Measurements from ENCODE around the gene CDH13.

The CDH13 gene

GRCh38 chr16:83211711-83212110, 584.9 kb downstream of the CDH13 start:
- in situ Hi-C loops (cut with MboI; ENCODE audit: low sequenced_read_pairs): loop anchor here (25.0 kb wide), 1 partner anchor 949 kb away; no protein-coding TSS in a partner anchor

- in situ Hi-C loops (cut with MboI; ENCODE audit: low sequenced_read_pairs): loop anchor here (25.0 kb wide), 1 partner anchor 950 kb away; no protein-coding TSS in a partner anchor
Measured at GRCh38 chr16:83212301-83212841, 585.6 kb downstream of the CDH13 start.

- in situ Hi-C loops (cut with MboI; ENCODE audit: low sequenced_read_pairs): loop anchor here (25.0 kb wide), 1 partner anchor 952 kb away; no protein-coding TSS in a partner anchor
Measured at GRCh38 chr16:83214671-83215070, 587.9 kb downstream of the CDH13 start.

GRCh38 chr16:83215406-83216001, 588.7 kb downstream of the CDH13 start:
- in situ Hi-C loops (cut with MboI; ENCODE audit: low sequenced_read_pairs): loop anchor here (25.0 kb wide), 1 partner anchor 953 kb away; no protein-coding TSS in a partner anchor

- in situ Hi-C loops (cut with MboI; ENCODE audit: low sequenced_read_pairs): loop anchor here (25.0 kb wide), 1 partner anchor 957 kb away; no protein-coding TSS in a partner anchor
Measured at GRCh38 chr16:83219285-83219684, 592.5 kb downstream of the CDH13 start.

- in situ Hi-C loops (cut with MboI; ENCODE audit: low sequenced_read_pairs): loop anchor here (25.0 kb wide), 1 partner anchor 958 kb away; no protein-coding TSS in a partner anchor
Measured at GRCh38 chr16:83220066-83220465, 593.3 kb downstream of the CDH13 start.

GRCh38 chr16:83224642-83225041, 597.9 kb downstream of the CDH13 start:
- in situ Hi-C loops (cut with MboI; ENCODE audit: low sequenced_read_pairs): loop anchor here (25.0 kb wide), 1 partner anchor 962 kb away; no protein-coding TSS in a partner anchor

- in situ Hi-C loops (cut with MboI; ENCODE audit: low sequenced_read_pairs): no loop called here
Measured at GRCh38 chr16:83227336-83227735, 600.6 kb downstream of the CDH13 start.

GRCh38 chr16:83231729-83232128, 605.0 kb downstream of the CDH13 start:
- in situ Hi-C loops (cut with MboI; ENCODE audit: low sequenced_read_pairs): no loop called here

- in situ Hi-C loops (cut with MboI; ENCODE audit: low sequenced_read_pairs): no loop called here
Measured at GRCh38 chr16:83233153-83233552, 606.4 kb downstream of the CDH13 start.

GRCh38 chr16:83238949-83239691, 612.4 kb downstream of the CDH13 start:
- in situ Hi-C loops (cut with MboI; ENCODE audit: low sequenced_read_pairs): no loop called here

- in situ Hi-C loops (cut with MboI; ENCODE audit: low sequenced_read_pairs): no loop called here
Measured at GRCh38 chr16:83244057-83244456, 617.3 kb downstream of the CDH13 start.

GRCh38 chr16:83245061-83245460, 618.3 kb downstream of the CDH13 start:
- in situ Hi-C loops (cut with MboI; ENCODE audit: low sequenced_read_pairs): no loop called here

GRCh38 chr16:83247767-83248372, 621.1 kb downstream of the CDH13 start:
- in situ Hi-C loops (cut with MboI; ENCODE audit: low sequenced_read_pairs): no loop called here

GRCh38 chr16:83248735-83249463, 622.1 kb downstream of the CDH13 start:
- in situ Hi-C loops (cut with MboI; ENCODE audit: low sequenced_read_pairs): no loop called here

- in situ Hi-C loops (cut with MboI; ENCODE audit: low sequenced_read_pairs): no loop called here
Measured at GRCh38 chr16:83253521-83253920, 626.8 kb downstream of the CDH13 start.

- in situ Hi-C loops (cut with MboI; ENCODE audit: low sequenced_read_pairs): no loop called here
Measured at GRCh38 chr16:83258366-83258928, 631.7 kb downstream of the CDH13 start.

- in situ Hi-C loops (cut with MboI; ENCODE audit: low sequenced_read_pairs): no loop called here
Measured at GRCh38 chr16:83266848-83267553, 640.2 kb downstream of the CDH13 start.

GRCh38 chr16:83268169-83268568, 641.4 kb downstream of the CDH13 start:
- in situ Hi-C loops (cut with MboI; ENCODE audit: low sequenced_read_pairs): no loop called here

- in situ Hi-C loops (cut with MboI; ENCODE audit: low sequenced_read_pairs): no loop called here
Measured at GRCh38 chr16:83269048-83269447, 642.3 kb downstream of the CDH13 start.
